GM18867 (cell line): ENCODE results near the gene ZNF765.
"Not testable (repeated sequence)": the region's sequence is repeated elsewhere in the genome, so short reads cannot be mapped to it uniquely, and the experiment has no call there.

Experiments
- ATAC-seq: cut with Tn5 transposase; IDR thresholded peaks from one replicate; pipeline ENCODE4 v1.9.1; 2021; ENCODE audit warnings: mild to moderate bottlenecking, moderate library complexity; ENCODE audit not compliant: unreplicated experiment

The ZNF765 gene

DNA sequence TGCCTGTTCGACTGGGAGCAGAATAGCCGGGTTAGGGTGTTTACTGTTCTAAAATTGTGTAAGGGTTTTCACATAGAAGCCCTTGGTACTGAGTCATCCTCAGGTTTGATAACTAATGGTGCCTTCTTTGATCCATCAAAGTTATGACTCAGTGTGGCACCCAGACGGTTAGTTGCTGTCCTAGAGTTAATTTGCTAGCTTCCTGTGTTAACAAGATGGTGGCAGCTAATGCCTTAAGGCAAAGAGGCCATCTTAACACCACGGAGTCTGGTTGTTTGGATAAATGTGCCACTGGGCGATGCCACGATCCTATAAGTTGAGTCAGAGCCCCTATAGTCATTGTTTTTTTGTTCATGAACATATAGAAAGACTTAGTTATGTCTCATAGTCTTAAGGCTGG lies 80.5 kb downstream of the ZNF765 start:
- ATAC-seq: not testable (repeated sequence)
